ENCODE measurements around the gene ZC3H18.
A peak's percentile ranks its signal among the peaks of the same experiment; 100 is the strongest.
"Not testable (repeated sequence)": the region's sequence is repeated elsewhere in the genome, so short reads cannot be mapped to it uniquely, and the experiment has no call there.

Gene ZC3H18

DNA sequence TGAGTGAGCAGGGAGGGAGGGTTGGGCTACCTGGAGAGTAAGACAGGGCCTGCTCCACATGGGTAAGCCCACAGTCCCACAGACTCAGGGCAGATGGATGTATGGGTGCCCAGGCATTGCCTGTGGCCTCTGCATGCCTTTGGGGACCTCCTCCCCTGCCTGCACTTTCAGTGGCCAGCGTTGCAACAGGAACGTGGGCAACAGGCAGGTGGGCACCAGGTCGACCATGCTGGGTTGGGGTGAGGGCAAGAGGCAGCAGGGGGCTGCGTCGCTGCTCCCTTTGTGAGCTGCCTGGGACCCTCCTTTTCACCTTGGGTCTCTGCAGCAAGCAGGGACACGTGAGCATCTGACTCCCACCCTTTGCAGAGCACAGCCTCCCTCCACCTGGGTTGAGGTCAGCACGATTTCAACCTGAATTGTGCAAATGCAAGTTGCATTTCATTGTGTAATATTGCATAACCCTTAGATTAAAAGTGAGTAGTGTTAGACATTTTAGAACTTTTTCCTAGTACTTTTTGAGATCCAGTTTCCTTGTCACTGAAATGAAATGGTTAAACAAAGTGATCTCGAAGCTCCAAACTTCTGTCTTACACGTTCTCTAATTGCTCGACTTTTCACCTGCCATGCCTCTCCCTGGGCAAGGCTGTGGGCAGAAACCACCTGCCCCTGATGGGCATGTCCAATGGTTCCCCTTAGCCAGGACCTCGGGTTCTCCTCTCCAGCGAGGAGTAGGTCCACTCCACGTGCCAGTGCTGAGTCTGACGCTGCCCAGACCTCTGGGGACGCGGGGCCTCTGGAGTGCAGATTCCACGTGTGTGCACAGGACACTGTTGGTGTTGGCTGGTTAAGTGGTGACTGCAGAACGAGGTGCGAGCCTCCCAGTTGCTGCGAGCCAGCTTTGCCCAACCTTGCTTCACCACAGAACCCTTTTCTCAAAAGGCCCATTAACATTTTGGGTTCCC lies 35.3 kb downstream of the ZC3H18 start:
- ATAC-seq (replicated peaks) (no peak), DNase-seq (no peak)
- H3K4me1 Mint-ChIP-seq, result peaks cover 18 to 40% of the 10 kb centered on the region in 2 donors
- H3K27me3 Mint-ChIP-seq, result no peaks in the 10 kb centered on the region
- no peaks in the 10 kb centered on the region for H3K9me3 Mint-ChIP-seq
- no peak overlapping the region for H3K27ac Mint-ChIP-seq
- peaks cover 45 to 57% of the 10 kb centered on the region in 2 donors for H3K36me3 Mint-ChIP-seq
- H3K4me3 Mint-ChIP-seq, result no peak overlapping the region

DNA sequence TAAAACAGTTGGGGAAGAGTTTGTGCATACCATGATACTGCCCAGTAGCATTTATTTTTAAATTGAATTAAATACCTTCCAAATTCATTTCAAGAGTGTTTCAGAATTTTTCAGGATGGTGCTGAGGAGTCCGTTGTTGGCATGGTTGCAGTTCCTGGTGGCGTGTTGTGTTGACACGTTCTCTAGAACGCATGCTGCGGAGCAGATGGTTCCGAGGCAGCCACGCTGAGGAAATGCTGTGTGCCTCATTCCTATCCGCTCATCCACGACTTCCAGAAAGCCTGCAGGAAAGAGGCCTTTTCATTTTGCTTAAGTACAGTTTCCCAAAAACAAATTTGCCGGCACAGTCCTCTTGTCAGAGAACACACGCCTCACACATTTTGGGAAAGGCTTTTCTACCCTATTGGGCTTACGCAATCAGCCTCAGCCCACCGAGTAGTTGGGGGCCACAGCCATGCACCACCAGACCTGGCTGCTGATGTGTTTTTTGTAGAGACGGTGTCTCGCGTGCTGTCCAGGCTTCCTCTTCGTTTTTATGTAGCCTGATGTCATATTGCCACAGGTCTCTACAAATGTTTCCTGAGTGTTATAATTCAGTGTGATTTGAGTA lies 36.0 kb downstream of the ZC3H18 start:
- no peaks in the 10 kb centered on the region for H3K9me3 Mint-ChIP-seq
- peaks cover 15 to 35% of the 10 kb centered on the region in 2 donors for H3K4me1 Mint-ChIP-seq
- DNase-seq (no peak), ATAC-seq (replicated peaks) (no peak)
- peaks cover 46 to 58% of the 10 kb centered on the region in 2 donors for H3K36me3 Mint-ChIP-seq
- no peak overlapping the region for H3K27ac Mint-ChIP-seq
- no peak overlapping the region for H3K4me3 Mint-ChIP-seq
- no peaks in the 10 kb centered on the region for H3K27me3 Mint-ChIP-seq

DNA sequence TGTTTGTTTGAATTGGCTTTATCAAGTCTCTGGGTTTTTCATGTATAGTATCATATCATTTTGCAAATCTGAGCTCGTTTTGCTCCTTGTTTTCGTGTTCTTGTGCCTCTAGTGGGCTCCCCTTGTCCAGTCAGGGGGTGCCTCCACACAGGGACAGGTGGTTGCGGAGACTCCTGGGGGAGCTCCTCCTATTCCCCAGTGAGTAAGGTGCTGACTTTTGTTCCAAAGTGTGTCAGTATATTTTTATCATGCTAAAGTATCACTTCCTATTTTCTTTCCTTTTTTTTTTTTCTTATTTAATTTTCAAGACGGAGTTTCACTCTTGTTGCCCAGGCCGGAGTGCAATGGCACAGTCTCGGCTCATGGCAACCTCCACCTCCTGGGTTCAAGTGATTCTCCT lies 37.9 kb downstream of the ZC3H18 start:
- Mint-ChIP-seq H3K27me3 (no peaks in the 10 kb centered on the region), H3K4me3 (peak overlapping the region; percentile 39 to 60), H3K4me1 (peaks cover 11 to 32% of the 10 kb centered on the region in 2 donors), H3K27ac (peak overlapping the region; percentile 4), H3K9me3 (no peaks in the 10 kb centered on the region), H3K36me3 (peaks cover 43 to 53% of the 10 kb centered on the region in 2 donors)
- peak; percentile 60 to 74 for ATAC-seq (replicated peaks)
- no peak for DNase-seq

DNA sequence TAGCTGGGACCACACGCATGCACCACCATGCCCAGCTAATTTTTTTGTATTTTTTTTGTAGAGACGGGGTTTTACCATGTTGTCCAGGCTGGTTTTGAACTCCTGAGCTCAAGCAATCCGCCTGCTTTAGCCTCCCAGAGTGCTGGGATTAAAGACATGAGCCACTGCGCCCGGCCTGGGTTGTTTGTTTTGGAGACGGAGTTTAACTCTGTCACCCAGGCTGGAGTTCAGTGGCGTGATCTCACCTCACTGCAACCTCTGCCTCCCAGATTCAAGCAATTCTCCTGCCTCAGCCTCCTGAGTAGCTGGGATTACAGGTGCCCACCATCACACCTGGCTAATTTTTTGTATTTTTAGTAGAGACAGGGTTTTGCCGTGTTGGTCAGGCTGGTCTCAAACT lies 39.2 kb downstream of the ZC3H18 start:
- not testable (repeated sequence) for H3K4me3 Mint-ChIP-seq; H3K27ac Mint-ChIP-seq; ATAC-seq (replicated peaks); DNase-seq; H3K9me3 Mint-ChIP-seq; H3K27me3 Mint-ChIP-seq
- Mint-ChIP-seq H3K4me1 (peaks cover 16 to 45% of the 10 kb centered on the region in 2 donors), H3K36me3 (peaks cover 49 to 59% of the 10 kb centered on the region in 2 donors)

DNA sequence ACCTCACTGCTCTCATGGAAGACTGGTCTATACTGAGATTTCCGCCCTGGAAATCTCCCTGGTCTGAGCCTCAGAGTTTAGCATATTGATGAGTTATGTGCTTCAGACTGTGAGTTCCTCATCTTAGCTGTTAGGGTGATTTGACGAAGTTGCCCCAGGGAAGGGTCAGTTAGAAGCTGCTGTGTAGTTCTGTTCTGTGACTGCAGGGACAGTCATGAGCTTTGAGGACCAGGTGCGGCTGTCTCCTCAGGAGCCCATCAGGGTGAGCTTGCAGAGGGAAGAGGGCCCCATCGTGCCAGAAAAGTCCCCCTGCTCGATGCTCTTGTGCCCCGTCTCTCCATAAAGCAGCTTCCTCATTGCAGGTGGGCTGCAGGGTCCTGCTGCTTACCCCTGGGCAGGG lies 39.9 kb downstream of the ZC3H18 start:
- no peak overlapping the region for H3K27ac Mint-ChIP-seq
- H3K27me3 Mint-ChIP-seq, result no peaks in the 10 kb centered on the region
- ATAC-seq (replicated peaks), result no peak
- DNase-seq, result no peak
- H3K4me3 Mint-ChIP-seq, result no peak overlapping the region
- peaks cover 17 to 49% of the 10 kb centered on the region in 2 donors for H3K4me1 Mint-ChIP-seq
- H3K36me3 Mint-ChIP-seq, result peaks cover 50 to 62% of the 10 kb centered on the region in 2 donors
- H3K9me3 Mint-ChIP-seq, result no peaks in the 10 kb centered on the region

DNA sequence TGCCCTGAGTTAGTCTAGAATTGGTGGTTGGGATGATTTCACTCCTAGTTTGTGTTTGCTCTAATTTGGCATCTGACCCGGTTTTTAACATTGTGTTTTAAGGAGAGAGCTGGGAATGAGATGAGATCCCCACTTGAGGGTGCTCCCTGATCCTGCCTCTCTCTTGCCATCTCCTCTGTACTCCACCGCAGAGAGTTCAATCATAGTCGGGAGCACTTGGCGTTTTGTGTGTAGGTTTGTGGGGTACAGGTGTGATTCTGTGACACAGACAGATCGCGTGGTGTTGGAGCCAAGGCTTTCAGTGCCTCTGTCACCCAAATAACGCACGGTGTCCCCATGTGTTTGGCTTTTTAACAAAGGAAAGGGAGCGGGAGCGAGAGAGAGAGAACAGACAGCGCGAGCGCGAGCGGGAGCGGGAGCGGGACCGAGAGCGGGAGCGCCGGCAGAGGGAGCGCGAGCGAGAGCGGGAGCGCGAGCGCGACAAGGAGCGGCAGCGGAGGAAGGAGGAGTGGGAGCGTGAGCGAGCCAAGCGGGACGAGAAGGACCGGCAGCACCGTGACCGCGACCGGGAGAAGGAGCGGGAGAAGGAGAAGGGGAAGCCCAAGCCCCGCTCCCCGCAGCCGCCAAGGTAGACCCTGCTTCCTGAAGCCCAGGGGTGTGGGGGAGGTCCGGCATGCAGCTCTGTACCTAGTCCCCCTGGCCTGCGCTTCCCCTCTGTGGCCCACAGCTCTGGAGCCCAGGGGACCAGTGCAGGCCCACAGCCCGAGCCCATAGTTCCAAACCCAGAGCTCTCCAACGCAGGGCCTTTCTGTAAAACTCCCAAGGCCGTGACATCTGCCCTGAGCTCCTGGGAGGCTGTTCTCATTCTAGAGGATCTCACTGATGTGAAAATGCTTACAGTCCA lies 41.0 kb downstream of the ZC3H18 start:
- Mint-ChIP-seq H3K4me3 (no peak overlapping the region), H3K36me3 (peaks cover 49 to 66% of the 10 kb centered on the region in 2 donors)

DNA sequence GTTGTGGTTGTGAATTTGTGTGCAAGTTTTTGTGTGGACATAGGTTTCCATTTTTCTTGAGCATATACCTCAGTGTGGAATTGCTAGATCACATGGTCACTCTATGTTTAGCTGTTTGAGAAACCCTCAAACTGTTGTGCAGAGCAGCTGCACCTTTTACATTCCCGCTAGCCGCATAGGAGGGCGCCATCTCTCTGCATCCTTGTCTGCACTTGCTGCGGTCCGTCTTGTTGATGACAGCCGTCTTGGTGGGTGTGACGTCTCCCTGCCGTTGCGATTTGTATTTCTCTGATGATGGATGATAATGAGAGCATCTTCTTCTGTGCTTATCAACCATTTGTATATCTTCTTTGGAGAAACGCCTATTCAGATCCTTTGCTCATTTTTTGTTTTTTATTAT lies 43.1 kb downstream of the ZC3H18 start:
- H3K4me1 Mint-ChIP-seq, result peaks cover 12 to 40% of the 10 kb centered on the region in 2 donors
- peaks cover 44 to 64% of the 10 kb centered on the region in 2 donors for H3K36me3 Mint-ChIP-seq
- no peak overlapping the region for H3K27ac Mint-ChIP-seq
- no peaks in the 10 kb centered on the region for H3K9me3 Mint-ChIP-seq
- DNase-seq (no peak), ATAC-seq (replicated peaks) (no peak)
- no peak overlapping the region for H3K4me3 Mint-ChIP-seq
- no peaks in the 10 kb centered on the region for H3K27me3 Mint-ChIP-seq

More for the DNA sequence above, 41.0 kb downstream of the ZC3H18 start:
- peak overlapping the region; percentile 56 for H3K27ac Mint-ChIP-seq
- H3K4me1 Mint-ChIP-seq, result peaks cover 20 to 53% of the 10 kb centered on the region in 2 donors
- no peak for DNase-seq
- no peaks in the 10 kb centered on the region for H3K27me3 Mint-ChIP-seq
- H3K9me3 Mint-ChIP-seq, result no peaks in the 10 kb centered on the region
- ATAC-seq (replicated peaks), result no peak

DNA sequence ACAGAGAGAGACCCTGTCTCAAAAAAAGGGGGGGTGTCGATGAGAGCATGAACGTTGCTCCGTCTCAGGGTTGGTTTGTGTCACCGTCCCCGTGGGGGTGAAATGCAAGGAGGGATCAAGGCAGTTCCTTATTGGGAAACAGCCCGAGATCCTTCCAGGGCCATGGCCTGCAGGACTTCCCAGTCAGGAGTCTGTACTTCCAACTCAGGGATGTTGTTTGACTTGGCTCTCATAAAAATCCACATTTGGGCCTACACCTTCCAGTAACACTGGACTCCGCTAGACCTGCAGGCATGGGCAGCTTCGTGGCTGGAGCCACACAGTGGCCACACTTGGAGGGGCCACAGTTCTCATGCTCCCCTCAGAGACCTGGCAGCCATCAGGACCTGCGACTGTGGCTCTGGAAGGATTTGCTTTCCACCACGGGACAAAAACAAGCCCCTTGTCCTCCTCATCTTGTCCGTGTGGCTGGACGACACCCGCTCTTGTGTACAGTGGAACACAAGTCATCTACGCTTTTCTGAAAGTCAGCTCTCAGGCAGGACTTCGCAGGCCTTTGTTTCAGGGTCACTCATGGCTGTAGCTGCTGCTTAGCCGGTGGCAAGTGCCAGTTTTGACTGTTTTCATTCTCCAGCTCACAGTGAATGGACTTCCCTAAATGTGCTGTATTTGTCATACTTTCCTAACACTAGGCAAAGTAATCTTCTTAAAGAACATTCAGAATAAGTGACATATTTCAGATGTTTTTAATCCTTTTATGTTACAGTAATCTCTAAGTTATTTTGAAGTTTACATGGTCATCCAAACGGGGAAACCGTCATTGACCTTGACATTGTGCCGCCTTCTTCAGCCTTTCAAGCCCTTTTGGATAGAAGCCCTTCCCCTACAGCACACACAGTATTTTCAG lies 44.0 kb downstream of the ZC3H18 start:
- peaks cover 49 to 69% of the 10 kb centered on the region in 2 donors for H3K36me3 Mint-ChIP-seq
- no peak overlapping the region for H3K4me3 Mint-ChIP-seq
- ATAC-seq (replicated peaks) (no peak), DNase-seq (no peak)
- peak overlapping the region; percentile 6 for H3K27ac Mint-ChIP-seq
- no peaks in the 10 kb centered on the region for H3K9me3 Mint-ChIP-seq
- peaks cover 12 to 44% of the 10 kb centered on the region in 2 donors for H3K4me1 Mint-ChIP-seq
- no peaks in the 10 kb centered on the region for H3K27me3 Mint-ChIP-seq

DNA sequence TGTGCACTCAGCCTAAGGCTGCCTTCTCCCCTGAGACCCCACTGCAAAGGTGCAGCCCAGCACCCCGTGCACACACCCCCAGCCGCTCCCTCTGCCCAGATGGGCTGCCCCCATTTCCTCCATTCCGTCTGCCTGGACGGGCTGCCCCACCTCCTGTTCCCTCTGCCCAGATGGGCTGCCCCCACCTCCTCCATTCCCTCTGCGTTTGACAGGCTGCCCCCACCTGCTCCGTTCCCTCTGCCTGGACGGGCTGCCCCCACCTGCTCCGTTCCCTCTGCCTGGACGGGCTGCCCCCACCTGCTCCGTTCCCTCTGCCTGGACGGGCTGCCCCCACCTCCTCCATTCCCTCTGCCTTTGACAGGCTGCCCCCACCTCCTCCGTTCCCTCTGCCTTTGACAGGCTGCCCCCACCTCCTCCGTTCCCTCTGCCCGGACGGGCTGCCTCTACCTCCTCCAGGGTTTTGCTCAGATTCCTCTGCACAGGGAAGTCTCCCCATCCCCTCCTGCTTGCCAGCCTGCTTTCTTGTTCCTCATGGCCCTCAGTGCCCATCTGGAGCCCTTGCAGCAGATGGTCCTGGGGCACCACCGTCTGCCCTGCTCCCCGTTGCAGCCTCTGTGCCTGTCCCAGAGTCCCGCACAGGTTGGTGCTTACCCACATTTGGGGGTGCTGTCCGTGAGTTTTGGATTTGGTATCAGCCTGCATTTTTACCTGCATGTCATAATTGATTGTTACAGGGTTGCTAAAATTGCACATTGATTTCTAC lies 44.8 kb downstream of the ZC3H18 start:
- DNase-seq (no peak), ATAC-seq (replicated peaks) (no peak)
- Mint-ChIP-seq H3K4me3 (no peak overlapping the region), H3K27me3 (no peaks in the 10 kb centered on the region), H3K27ac (no peak overlapping the region), H3K4me1 (peaks cover 12 to 44% of the 10 kb centered on the region in 2 donors), H3K9me3 (no peaks in the 10 kb centered on the region), H3K36me3 (peaks cover 54 to 72% of the 10 kb centered on the region in 2 donors)

DNA sequence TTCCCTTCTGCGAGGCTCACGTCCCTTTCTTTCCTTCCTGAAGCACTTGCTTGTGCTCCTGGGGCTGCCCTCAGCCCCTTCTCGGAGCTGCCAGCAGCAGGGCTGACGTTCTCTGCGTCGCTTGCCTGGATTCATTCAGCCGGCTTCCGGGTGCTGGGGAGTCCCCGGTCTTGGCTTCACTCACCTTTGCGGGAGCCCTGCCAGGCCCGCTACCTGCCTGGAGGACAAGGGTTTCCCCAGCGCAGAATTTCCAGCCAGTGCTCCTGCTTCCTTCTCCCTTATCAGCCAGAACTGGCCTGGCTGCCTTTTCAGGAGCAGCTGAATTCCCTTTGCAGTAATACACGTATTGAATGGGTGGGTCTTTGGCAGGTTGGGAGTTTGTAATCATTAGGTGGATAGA lies 46.1 kb downstream of the ZC3H18 start:
- Mint-ChIP-seq H3K4me1 (peaks cover 12 to 42% of the 10 kb centered on the region in 2 donors), H3K27ac (peak overlapping the region; percentile 22), H3K9me3 (no peaks in the 10 kb centered on the region), H3K4me3 (peak overlapping the region in 1 of 2 donors; percentile 41), H3K27me3 (no peaks in the 10 kb centered on the region), H3K36me3 (peaks cover 44 to 61% of the 10 kb centered on the region in 2 donors)
- ATAC-seq (replicated peaks) (no peak), DNase-seq (no peak)

DNA sequence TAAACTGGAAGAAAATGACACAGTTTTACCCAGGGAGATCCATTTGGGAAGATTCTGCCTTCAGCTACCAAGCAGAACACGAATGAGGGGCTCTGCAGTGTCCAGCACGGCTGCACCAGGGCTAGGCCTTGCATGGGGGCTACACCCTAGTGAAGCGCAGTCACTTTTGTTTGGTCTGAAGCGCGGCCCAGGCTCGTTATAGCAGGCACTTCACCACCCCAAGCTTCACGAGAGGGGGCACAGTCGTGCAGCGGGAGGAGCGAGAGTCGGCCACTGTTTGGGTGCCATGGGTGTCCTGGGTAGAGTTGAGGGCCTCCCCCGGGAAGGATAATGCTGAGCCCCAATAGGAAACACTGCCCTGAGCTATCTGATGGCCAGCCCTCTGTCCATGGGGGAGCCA lies 46.5 kb downstream of the ZC3H18 start:
- Mint-ChIP-seq H3K4me1 (peaks cover 12 to 42% of the 10 kb centered on the region in 2 donors), H3K27ac (no peak overlapping the region), H3K9me3 (no peaks in the 10 kb centered on the region), H3K4me3 (no peak overlapping the region), H3K27me3 (no peaks in the 10 kb centered on the region), H3K36me3 (peaks cover 44 to 59% of the 10 kb centered on the region in 2 donors)
- DNase-seq (no peak), ATAC-seq (replicated peaks) (no peak)

DNA sequence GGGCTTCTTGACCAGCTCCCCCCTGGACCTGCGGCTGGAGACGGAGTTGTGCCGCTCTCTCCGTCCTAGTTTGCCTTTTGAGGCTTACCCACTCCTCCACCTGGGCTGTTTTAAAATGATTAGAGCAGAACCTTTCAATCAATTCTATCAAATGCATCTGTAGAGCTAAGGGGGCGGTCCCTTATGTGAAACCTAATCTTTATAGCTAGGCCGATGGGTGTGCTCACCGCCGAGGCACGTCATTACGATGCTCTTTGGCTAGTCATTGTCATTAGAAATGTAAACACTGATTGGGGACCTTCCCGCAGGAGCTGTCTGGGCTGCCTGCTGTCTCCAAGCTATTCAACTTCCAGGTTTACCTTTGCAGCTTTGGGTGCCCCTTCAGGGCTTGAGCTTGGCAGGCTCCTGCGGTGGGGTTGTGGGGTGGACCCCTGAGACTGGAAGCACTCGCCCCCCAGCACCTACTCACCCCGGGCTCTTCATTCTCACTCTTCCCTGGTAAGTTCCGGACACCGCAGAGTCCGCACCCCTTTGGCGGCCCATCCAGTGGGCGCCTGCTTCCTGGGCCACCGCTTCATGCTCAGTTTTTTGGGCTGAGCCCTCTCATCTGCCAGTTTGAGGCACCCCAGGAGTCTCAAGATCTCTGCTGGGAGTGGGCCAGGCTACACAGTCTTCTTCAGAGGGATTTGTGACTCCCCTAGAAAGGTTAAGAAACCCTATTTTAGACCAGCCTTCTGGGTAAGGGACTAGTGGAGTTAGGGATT lies 47.2 kb downstream of the ZC3H18 start:
- H3K4me3 Mint-ChIP-seq, result no peak overlapping the region
- ATAC-seq (replicated peaks) (no peak), DNase-seq (no peak)
- peak overlapping the region; percentile 42 for H3K27ac Mint-ChIP-seq
- H3K36me3 Mint-ChIP-seq, result peaks cover 48 to 62% of the 10 kb centered on the region in 2 donors
- no peaks in the 10 kb centered on the region for H3K27me3 Mint-ChIP-seq
- no peaks in the 10 kb centered on the region for H3K9me3 Mint-ChIP-seq
- H3K4me1 Mint-ChIP-seq, result peaks cover 12 to 42% of the 10 kb centered on the region in 2 donors
